Effector memory CD4-positive, alpha-beta T cell (primary cell): ENCODE measurements around the gene KIF18B.
A peak's percentile ranks its signal among the peaks of the same experiment; 100 is the strongest.

Experiments used
- DNase-seq, 3 donors: peaks; one replicate each; pipeline ENCODE4 v3.0.0-alpha.2; 2020
- H3K27ac ChIP-seq: 2 replicates; pipeline ENCODE4 v1.7.0; 2013; ENCODE audit warnings: mild to moderate bottlenecking, low read length, moderate library complexity; ENCODE audit not compliant: insufficient read depth, poor library complexity, severe bottlenecking
- H3K27me3 ChIP-seq: replicated peaks from 2 replicates; pipeline ENCODE4 v1.7.0; 2013; ENCODE audit warnings: mild to moderate bottlenecking, low read length; ENCODE audit not compliant: insufficient read depth, control insufficient read depth, poor library complexity, severe bottlenecking
- H3K36me3 ChIP-seq: 2 replicates; pipeline ENCODE4 v1.7.0; 2013; ENCODE audit warnings: mild to moderate bottlenecking, low read length, moderate library complexity; ENCODE audit not compliant: control insufficient read depth, insufficient read depth
- H3K4me1 ChIP-seq: 2 replicates; pipeline ENCODE4 v1.7.0; 2013; ENCODE audit warnings: low read length, mild to moderate bottlenecking; ENCODE audit not compliant: control insufficient read depth, insufficient read depth, poor library complexity, severe bottlenecking
- H3K4me3 ChIP-seq: 2 replicates; pipeline ENCODE4 v1.7.0; 2013; ENCODE audit warnings: low read length, low read depth, mild to moderate bottlenecking; ENCODE audit not compliant: insufficient read depth, poor library complexity, severe bottlenecking
- H3K9me3 ChIP-seq: 2 replicates; pipeline ENCODE4 v1.7.0; 2013; ENCODE audit warnings: mild to moderate bottlenecking, low read length, moderate library complexity; ENCODE audit not compliant: control insufficient read depth

KIF18B gene

DNA sequence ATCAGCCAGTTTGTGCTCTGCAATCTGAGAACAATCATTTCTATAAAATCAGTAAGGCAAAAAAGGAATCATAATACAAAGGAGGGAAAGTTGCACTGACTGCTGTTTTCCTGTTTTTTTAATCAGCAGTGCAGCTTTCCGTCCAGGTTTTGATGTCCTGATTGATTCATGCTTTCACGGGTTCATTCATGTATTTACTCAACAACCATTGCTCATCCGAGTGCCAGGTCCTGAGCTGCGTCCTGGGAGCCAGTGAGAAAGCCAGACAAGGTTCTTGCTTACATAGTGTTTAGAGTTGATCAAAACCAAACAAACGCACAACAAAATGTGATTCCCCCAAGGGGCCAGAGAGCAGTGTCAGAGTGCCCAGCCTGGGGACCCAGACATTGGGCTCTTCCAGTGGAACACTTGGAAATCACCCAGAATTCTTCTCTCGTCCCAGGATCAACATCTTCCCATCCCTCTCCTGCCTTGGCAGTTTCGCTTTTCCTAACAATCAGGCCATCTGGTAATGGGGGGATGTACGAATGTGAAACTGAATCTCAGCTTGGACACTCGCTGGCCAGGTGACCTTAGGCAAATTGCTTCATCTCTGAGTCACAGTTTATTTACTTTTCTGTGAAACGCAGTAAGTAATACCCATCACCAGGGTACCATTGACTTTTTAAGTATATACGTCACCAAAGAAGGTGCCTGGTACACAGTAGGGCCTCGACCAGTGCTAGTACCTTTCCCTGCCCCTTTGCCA lies 33.8 kb upstream of the KIF18B start:
- H3K27me3 ChIP-seq: peaks cover 13% of the 10 kb centered on the region
- H3K4me3 ChIP-seq: no peak overlapping the region
- H3K27ac ChIP-seq: no peak overlapping the region

DNA sequence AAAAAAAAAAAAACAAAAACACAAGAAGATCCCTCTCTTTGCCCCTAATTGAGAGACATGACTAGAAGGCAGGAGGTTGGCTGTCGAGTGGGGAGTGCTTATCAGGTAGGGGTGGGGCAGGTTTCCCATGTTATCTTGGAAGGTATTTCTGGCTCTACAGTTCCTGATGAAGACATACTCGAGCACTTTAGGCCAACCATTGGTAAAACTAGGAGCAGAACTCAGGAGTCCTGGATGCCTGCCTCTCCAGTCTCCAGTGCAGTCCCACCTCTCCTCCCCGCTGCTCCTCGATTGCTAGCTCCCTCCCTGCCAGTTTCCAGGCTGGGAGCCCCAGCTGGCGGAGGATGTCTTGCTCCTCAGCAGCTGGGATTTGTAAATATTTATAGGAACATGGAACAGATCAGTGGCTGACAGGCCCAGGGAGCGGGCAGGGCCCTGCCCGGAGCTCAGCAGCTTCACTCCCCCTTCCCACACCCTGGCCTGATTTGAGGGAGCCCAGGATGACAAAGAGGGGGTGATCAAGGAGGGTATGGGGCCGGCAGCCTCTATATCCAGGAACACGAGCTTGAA lies 31.9 kb upstream of the KIF18B start:
- Histone ChIP-seq H3K27ac (no peak overlapping the region), H3K4me3 (no peak overlapping the region)

More for the DNA sequence above, 33.8 kb upstream of the KIF18B start:
- Histone ChIP-seq H3K36me3 (no peaks in the 10 kb centered on the region), H3K4me1 (no peaks in the 10 kb centered on the region), H3K9me3 (no peaks in the 10 kb centered on the region)
- no peak for DNase-seq

DNA sequence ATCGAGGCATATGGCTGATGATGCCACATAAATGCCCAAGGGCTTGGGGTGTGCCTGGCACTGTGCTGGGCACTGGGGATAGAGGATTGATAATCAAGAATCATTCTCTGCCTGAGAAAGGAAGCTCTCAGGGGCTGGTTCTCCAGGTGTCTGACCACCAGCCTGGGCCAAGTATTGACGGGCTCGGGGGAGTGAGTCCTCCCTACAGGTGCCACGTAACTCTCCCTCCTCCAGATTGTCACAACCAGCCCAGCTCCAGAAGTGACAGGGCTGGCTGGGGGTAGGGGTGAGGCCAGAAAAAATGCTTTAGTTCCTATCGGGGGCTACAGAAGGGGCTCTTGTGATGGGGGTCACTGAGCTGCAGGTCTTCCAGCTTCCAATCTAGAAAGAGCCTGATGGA lies 31.2 kb upstream of the KIF18B start:
- Histone ChIP-seq H3K9me3 (no peaks in the 10 kb centered on the region), H3K36me3 (no peaks in the 10 kb centered on the region), H3K4me3 (no peak overlapping the region), H3K4me1 (no peaks in the 10 kb centered on the region), H3K27ac (no peak overlapping the region), H3K27me3 (peaks cover 8% of the 10 kb centered on the region)
- no peak for DNase-seq

More for the DNA sequence above, 31.9 kb upstream of the KIF18B start:
- no peak for DNase-seq
- Histone ChIP-seq H3K4me1 (no peaks in the 10 kb centered on the region), H3K27me3 (peaks cover 8% of the 10 kb centered on the region), H3K36me3 (no peaks in the 10 kb centered on the region), H3K9me3 (no peaks in the 10 kb centered on the region)

DNA sequence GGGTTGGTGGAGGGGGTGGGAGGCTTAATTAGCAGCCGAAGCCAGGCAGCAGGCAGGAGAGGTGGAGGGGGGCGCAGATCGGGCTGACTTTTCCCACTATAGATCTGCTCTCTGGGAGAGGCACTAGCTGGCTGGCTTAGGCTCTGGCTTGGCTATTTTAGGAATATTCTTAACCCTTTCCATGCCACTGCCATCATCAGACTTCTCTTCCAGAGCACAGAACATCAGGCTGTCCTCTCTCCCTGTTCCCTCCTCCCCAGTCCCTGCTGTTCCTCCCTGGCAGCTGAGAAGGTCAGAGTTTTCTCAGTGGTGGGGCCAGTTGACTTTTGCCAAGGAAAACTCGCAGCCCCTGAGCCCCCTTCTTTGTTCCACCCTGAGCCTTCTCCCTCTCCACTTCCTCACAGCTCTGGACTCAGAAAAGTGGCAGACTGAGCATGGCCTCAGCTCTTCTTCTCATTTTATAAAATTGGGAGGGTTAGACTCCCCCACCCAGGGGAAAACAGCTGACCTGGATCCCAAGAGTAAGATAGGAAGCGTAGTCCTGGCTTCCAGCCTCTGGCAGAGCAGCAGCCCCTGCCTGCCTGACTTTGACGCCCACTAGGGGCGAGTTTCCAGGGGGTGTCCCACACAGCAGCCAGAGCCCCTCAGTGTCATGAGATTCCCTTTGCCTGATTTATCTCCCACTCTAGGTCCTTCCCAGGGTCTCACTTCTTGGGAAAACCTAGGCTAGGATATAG lies 30.4 kb upstream of the KIF18B start:
- H3K36me3 ChIP-seq: no peaks in the 10 kb centered on the region
- no peak overlapping the region for H3K27ac ChIP-seq
- no peaks in the 10 kb centered on the region for H3K4me1 ChIP-seq
- H3K27me3 ChIP-seq: peaks cover 8% of the 10 kb centered on the region
- DNase-seq: no peak
- no peak overlapping the region for H3K4me3 ChIP-seq
- H3K9me3 ChIP-seq: no peaks in the 10 kb centered on the region

DNA sequence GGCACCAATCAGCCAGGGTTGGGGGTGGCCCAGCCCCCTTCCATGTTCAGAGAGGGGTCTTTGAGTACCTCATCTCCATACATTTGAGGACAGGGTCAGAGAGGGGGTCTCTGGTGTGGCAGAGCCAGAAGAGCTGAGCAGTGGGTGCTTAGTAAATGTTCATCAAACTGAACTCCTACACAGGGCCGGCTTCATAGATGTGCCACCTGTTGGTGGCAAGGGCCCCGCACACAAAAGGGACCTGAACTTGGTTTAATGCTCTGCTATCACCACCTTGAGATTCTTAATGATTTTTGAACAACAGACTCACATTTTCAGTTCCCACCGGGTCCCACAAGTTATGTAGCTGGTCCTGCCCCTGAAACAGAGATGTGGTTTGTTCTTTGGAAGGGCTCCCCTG lies 29.5 kb upstream of the KIF18B start:
- Histone ChIP-seq H3K4me1 (no peaks in the 10 kb centered on the region), H3K36me3 (no peaks in the 10 kb centered on the region), H3K9me3 (no peaks in the 10 kb centered on the region), H3K4me3 (no peak overlapping the region), H3K27ac (no peak overlapping the region), H3K27me3 (peaks cover 8% of the 10 kb centered on the region)
- DNase-seq: no peak

DNA sequence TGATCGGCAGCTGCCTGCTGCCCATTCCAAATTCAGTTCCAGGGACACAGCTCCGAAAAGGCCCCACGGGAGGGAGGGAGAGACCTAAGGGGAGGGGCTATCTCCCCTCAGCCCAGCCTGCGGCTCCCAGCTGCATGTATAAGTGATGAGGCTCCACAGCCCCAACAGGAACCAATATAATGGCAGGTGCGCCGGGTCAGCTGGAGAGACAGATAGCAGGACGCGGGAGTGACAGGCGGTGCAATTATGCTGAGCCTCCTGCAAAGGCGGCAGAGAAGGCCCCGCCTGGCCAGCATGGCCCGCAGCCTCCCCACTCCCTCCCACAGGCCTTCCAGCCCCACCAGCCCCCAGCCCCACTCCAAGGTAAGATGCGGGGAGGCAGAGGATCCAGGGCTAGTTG lies 28.6 kb upstream of the KIF18B start:
- Histone ChIP-seq H3K27me3 (peaks cover 8% of the 10 kb centered on the region), H3K9me3 (no peaks in the 10 kb centered on the region), H3K4me3 (no peak overlapping the region), H3K27ac (no peak overlapping the region), H3K4me1 (no peaks in the 10 kb centered on the region), H3K36me3 (no peaks in the 10 kb centered on the region)
- DNase-seq: no peak

DNA sequence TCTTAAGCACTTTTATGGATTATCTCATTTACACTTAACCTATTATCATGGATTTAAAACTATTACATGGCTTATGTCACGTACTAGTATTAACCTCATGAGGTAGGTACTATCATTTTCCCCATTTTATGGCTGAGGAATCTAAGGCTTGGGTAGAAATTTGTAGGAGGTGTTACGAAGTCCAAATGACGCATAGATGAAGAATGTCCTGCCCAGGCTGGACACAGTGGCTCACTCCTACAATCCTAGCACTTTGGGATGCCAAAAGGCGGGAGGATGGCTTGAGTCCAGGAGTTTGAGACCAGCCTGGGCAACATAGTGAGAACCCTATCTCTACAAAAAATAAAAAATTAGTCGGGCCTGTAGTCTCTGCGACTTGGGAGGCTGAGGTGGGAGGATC lies 25.4 kb upstream of the KIF18B start:
- peaks cover 14% of the 10 kb centered on the region for H3K27me3 ChIP-seq
- no peak for DNase-seq
- no peaks in the 10 kb centered on the region for H3K9me3 ChIP-seq
- no peak overlapping the region for H3K4me3 ChIP-seq
- no peak overlapping the region for H3K27ac ChIP-seq
- H3K36me3 ChIP-seq: no peaks in the 10 kb centered on the region
- H3K4me1 ChIP-seq: peaks cover 22% of the 10 kb centered on the region

DNA sequence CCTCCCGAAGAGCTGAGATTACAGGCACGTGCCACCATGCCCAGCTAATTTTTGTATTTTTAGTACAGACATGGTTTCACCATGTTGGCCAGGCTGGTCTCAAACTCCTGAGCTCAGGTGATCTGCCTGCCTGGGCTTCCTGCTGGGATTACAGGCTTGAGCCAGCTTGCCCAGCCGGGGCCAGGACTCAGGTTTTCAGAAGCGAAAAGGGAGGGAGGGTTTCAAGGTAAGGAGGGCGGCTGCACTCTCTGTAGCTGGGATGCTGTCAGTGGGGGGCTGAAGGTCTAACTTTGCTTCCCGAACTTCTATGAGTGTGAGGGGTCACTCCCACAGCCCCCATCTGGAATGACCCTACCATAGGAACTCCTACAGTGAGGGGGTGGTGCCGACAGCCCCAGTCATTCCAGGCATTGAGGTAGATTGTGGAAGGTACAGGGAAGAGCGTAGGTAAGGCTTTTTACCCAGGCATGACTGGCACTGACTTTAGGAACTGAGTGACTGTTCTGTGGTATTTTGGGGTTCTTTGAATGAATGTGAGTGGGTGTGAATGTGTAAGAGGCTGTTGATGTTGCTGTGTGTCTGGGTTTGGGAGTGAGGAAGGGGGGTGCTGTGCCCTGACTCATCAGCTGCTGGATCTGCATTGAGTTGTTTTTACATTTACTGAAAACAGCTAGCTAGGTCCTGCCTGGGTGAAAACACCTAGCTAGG lies 24.4 kb upstream of the KIF18B start:
- no peak overlapping the region for H3K27ac ChIP-seq
- H3K4me3 ChIP-seq: no peak overlapping the region
- DNase-seq: no peak
- no peaks in the 10 kb centered on the region for H3K9me3 ChIP-seq
- H3K27me3 ChIP-seq: peaks cover 22% of the 10 kb centered on the region
- peaks cover 31% of the 10 kb centered on the region for H3K4me1 ChIP-seq
- no peaks in the 10 kb centered on the region for H3K36me3 ChIP-seq

DNA sequence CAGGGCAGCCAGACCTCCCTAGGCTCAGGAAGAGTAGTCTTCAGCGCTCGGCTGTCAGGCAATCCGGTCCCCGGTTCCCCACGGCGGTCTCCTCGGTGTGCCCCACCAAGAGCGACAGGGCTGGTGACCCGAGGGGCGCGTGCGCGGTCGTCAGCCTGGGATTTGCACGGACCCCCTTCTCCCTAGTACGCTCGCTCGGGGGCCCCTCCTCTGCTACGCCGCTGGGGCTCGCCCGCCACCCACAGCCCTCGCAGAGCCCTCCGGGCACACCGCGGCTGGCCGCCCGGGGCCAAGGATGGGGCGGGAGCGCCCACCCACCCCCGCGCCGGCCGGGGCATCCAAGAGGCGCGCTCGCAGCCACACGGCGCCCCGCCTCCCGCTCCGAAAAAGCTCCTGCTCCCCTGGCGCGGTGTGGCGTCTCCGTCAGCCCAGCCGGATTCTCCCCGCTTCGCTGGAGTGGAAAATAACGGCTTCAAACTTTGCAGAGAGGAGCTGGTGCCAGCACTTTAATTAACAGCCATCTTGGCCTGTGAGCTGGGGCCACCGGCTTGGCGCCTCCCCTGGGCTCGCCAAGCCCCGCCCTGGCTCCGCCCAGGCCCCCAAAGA lies 22.7 kb upstream of the KIF18B start:
- Histone ChIP-seq H3K4me3 (peak overlapping the region; percentile 23), H3K4me1 (peaks cover 34% of the 10 kb centered on the region), H3K9me3 (no peaks in the 10 kb centered on the region), H3K27ac (no peak overlapping the region), H3K27me3 (peaks cover 37% of the 10 kb centered on the region), H3K36me3 (no peaks in the 10 kb centered on the region)
- no peak for DNase-seq
